SK-N-SH (cell line): ENCODE data around the gene NF2.

Source experiments
- EZH2phosphoT487 ChIP-seq: fragments of 200-600 bp; sonication (generic); IDR thresholded peaks from 2 replicates; pipeline ENCODE4 v1.6.1; 2017; ENCODE audit warnings: low read depth, mixed run types, mild to moderate bottlenecking, antibody characterized with exemption, moderate library complexity, borderline replicate concordance
- FOXM1 ChIP-seq: IDR thresholded peaks from 2 replicates; pipeline ENCODE4 v1.4.0; 2012; ENCODE audit warnings: low read depth, mild to moderate bottlenecking
- JUND ChIP-seq: IDR thresholded peaks from 2 replicates; pipeline ENCODE4 v1.4.0; 2012
- MXI1 ChIP-seq: IDR thresholded peaks from 2 replicates; pipeline ENCODE4 v1.6.1; 2012; ENCODE audit warnings: mild to moderate bottlenecking, low read depth, low read length, improper control_type of control experiment
- NFIC ChIP-seq: IDR thresholded peaks from 2 replicates; pipeline ENCODE4 v1.4.0; 2012; ENCODE audit warnings: borderline replicate concordance
- POLR2AphosphoS5 ChIP-seq: IDR thresholded peaks from 2 replicates; pipeline ENCODE4 v1.6.1; 2012; ENCODE audit warnings: low read depth, low read length
- RAD21 ChIP-seq: IDR thresholded peaks from 2 replicates; pipeline ENCODE4 v1.6.1; 2012; ENCODE audit warnings: mild to moderate bottlenecking, low read length
- RFX5 ChIP-seq: IDR thresholded peaks from 2 replicates; pipeline ENCODE4 v1.6.1; 2012; ENCODE audit warnings: mild to moderate bottlenecking, improper control_type of control experiment, low read length
- SIN3A ChIP-seq: IDR thresholded peaks from 2 replicates; pipeline ENCODE4 v1.6.1; 2012; ENCODE audit warnings: low read depth, mild to moderate bottlenecking, low read length, moderate library complexity, borderline replicate concordance
- YY1 ChIP-seq: IDR thresholded peaks from 2 replicates; pipeline ENCODE4 v1.4.0; 2012; ENCODE audit warnings: low read depth, mild to moderate bottlenecking
- TF ChIP-seq, protein P1 (sequence below): fragments of 200-600 bp; sonication (generic); IDR thresholded peaks from 2 replicates; pipeline ENCODE4 v1.6.1; 2017; ENCODE audit warnings: antibody characterized with exemption, mild to moderate bottlenecking, moderate library complexity
- TF ChIP-seq, protein P2 (sequence below): IDR thresholded peaks from 2 replicates; pipeline ENCODE4 v1.6.1; 2012; ENCODE audit warnings: mild to moderate bottlenecking, low read depth, low read length, moderate library complexity
- TF ChIP-seq, protein P3 (sequence below): fragments of 150-350 bp; IDR thresholded peaks from 2 replicates; pipeline ENCODE4 v1.6.1; 2017; ENCODE audit warnings: antibody characterized with exemption, low read length, low read depth, borderline replicate concordance
- TF ChIP-seq, protein P4 (sequence below): fragments of 150-350 bp; IDR thresholded peaks from 2 replicates; pipeline ENCODE4 v1.6.1; 2016; ENCODE audit warnings: mild to moderate bottlenecking, low read depth, low read length

DNA sequence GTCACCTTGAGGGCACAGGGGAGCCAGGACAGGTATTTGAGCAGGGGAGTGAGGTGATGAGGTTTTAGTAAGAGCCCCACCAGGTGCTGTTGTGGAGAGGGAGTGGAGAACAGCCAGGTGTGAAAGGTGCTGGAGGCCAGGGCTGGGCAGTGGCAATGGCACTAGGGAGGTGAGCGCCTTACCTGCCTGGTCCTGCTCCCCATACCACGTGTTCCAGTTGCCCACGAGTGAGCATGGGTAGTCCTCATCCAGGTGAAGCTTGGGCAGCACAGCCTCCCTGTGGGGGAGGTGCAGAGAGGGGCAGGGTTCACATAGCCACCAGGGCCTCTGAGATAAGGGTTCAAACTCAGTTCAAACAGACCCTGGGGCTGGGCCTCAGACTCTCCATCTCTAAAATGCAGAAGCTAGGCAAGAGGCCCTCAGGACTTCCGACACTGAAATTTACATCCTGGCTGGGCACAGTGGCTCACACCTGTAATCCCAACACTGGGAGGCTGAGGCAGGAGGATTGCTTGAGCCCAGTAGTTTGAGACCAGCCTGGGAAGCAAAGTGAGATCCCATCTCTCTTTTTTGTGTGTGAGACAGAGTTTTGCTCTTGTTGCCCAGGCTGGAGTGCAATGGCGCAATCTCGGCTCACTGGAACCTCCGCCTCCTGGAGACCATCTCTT is 34.3 kb upstream of the NF2 start:
- TF ChIP-seq SIN3A (no peak), NFIC (no peak), YY1 (no peak), RAD21 (no peak), POLR2AphosphoS5 (no peak), MXI1 (no peak), JUND (no peak), FOXM1 (no peak), EZH2phosphoT487 (no peak), RFX5 (no peak)
- TF ChIP-seq, protein P1, sequence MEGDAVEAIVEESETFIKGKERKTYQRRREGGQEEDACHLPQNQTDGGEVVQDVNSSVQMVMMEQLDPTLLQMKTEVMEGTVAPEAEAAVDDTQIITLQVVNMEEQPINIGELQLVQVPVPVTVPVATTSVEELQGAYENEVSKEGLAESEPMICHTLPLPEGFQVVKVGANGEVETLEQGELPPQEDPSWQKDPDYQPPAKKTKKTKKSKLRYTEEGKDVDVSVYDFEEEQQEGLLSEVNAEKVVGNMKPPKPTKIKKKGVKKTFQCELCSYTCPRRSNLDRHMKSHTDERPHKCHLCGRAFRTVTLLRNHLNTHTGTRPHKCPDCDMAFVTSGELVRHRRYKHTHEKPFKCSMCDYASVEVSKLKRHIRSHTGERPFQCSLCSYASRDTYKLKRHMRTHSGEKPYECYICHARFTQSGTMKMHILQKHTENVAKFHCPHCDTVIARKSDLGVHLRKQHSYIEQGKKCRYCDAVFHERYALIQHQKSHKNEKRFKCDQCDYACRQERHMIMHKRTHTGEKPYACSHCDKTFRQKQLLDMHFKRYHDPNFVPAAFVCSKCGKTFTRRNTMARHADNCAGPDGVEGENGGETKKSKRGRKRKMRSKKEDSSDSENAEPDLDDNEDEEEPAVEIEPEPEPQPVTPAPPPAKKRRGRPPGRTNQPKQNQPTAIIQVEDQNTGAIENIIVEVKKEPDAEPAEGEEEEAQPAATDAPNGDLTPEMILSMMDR, result no peak
- TF ChIP-seq, protein P2, sequence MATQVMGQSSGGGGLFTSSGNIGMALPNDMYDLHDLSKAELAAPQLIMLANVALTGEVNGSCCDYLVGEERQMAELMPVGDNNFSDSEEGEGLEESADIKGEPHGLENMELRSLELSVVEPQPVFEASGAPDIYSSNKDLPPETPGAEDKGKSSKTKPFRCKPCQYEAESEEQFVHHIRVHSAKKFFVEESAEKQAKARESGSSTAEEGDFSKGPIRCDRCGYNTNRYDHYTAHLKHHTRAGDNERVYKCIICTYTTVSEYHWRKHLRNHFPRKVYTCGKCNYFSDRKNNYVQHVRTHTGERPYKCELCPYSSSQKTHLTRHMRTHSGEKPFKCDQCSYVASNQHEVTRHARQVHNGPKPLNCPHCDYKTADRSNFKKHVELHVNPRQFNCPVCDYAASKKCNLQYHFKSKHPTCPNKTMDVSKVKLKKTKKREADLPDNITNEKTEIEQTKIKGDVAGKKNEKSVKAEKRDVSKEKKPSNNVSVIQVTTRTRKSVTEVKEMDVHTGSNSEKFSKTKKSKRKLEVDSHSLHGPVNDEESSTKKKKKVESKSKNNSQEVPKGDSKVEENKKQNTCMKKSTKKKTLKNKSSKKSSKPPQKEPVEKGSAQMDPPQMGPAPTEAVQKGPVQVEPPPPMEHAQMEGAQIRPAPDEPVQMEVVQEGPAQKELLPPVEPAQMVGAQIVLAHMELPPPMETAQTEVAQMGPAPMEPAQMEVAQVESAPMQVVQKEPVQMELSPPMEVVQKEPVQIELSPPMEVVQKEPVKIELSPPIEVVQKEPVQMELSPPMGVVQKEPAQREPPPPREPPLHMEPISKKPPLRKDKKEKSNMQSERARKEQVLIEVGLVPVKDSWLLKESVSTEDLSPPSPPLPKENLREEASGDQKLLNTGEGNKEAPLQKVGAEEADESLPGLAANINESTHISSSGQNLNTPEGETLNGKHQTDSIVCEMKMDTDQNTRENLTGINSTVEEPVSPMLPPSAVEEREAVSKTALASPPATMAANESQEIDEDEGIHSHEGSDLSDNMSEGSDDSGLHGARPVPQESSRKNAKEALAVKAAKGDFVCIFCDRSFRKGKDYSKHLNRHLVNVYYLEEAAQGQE, result no peak
- TF ChIP-seq, protein P3, sequence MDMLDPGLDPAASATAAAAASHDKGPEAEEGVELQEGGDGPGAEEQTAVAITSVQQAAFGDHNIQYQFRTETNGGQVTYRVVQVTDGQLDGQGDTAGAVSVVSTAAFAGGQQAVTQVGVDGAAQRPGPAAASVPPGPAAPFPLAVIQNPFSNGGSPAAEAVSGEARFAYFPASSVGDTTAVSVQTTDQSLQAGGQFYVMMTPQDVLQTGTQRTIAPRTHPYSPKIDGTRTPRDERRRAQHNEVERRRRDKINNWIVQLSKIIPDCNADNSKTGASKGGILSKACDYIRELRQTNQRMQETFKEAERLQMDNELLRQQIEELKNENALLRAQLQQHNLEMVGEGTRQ, result no peak
- TF ChIP-seq, protein P4, sequence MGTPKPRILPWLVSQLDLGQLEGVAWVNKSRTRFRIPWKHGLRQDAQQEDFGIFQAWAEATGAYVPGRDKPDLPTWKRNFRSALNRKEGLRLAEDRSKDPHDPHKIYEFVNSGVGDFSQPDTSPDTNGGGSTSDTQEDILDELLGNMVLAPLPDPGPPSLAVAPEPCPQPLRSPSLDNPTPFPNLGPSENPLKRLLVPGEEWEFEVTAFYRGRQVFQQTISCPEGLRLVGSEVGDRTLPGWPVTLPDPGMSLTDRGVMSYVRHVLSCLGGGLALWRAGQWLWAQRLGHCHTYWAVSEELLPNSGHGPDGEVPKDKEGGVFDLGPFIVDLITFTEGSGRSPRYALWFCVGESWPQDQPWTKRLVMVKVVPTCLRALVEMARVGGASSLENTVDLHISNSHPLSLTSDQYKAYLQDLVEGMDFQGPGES, result no peak
